ENCODE measurements around the gene ZNF625. TPM values are rescaled to one million over a fixed set of nuclear protein-coding genes. Genes with fewer than 3 reads are reported as not detected.
"Not testable (repeated sequence)": the region's sequence is repeated elsewhere in the genome, so short reads cannot be mapped to it uniquely, and the experiment has no call there.

The ZNF625 gene
- total RNA-seq, 2 experiments from 2014 or later: 2.5 to 3.4 TPM

- Mint-ChIP-seq H3K36me3 (peaks cover 43% of the 10 kb centered on the region), H3K27ac (peak overlapping the region; percentile 35)
- intact Hi-C loops (cut with micrococcal nuclease): no loop called here
Observed at GRCh38 chr19:12137221-12137940, 19.2 kb downstream of the ZNF625 start.

GRCh38 chr19:12133069-12133468, 23.5 kb downstream of the ZNF625 start:
- Mint-ChIP-seq H3K4me3 (no peak overlapping the region), H3K36me3 (peaks cover 62% of the 10 kb centered on the region), H3K27me3 (no peaks in the 10 kb centered on the region), H3K9me3 (peaks cover 37% of the 10 kb centered on the region), H3K4me1 (ENCODE audit: low read depth) (peaks cover 13% of the 10 kb centered on the region), H3K27ac (no peak overlapping the region)
- intact Hi-C loops (cut with micrococcal nuclease): no loop called here
- CTCF ChIA-PET: no interaction called here
- no peak for DNase-seq
- POLR2A ChIA-PET: no interaction called here

More at GRCh38 chr19:12137221-12137940, 19.2 kb downstream of the ZNF625 start:
- no peak overlapping the region for H3K4me3 Mint-ChIP-seq
- H3K9me3 Mint-ChIP-seq: peaks cover 16% of the 10 kb centered on the region
- CTCF ChIA-PET: interaction anchor here (0.7 to 5.6 kb wide), 15 partner anchors 13 to 258 kb away, joined by 3 to 83 read pairs (median 4); partner anchors contain the start of genes ZNF136, ZNF442, ZNF700 and ZNF763
- POLR2A ChIA-PET: no interaction called here
- DNase-seq: peak; percentile 60
- no peaks in the 10 kb centered on the region for H3K27me3 Mint-ChIP-seq
- peaks cover 36% of the 10 kb centered on the region for H3K4me1 Mint-ChIP-seq (ENCODE audit: low read depth)

- no peak overlapping the region for H3K27ac Mint-ChIP-seq
- no peaks in the 10 kb centered on the region for H3K4me1 Mint-ChIP-seq (ENCODE audit: low read depth)
- peaks cover 17% of the 10 kb centered on the region for H3K9me3 Mint-ChIP-seq
- ChIA-PET CTCF (interaction anchor here (0.7 to 2.3 kb wide), 13 partner anchors 9 to 391 kb away, joined by 3 to 16 read pairs (median 3); partner anchors contain the start of genes ZNF20 and ZNF491), POLR2A (no interaction called here)
- DNase-seq: no peak
- intact Hi-C loops (cut with micrococcal nuclease): no loop called here
- peaks cover 14% of the 10 kb centered on the region for H3K36me3 Mint-ChIP-seq
- no peak overlapping the region for H3K4me3 Mint-ChIP-seq
- H3K27me3 Mint-ChIP-seq: no peaks in the 10 kb centered on the region
Observed at GRCh38 chr19:12126707-12127106, 29.8 kb downstream of the ZNF625 start.

GRCh38 chr19:12117201-12117970, 39.1 kb downstream of the ZNF625 start:
- ChIA-PET POLR2A (no interaction called here), CTCF (no interaction called here)
- intact Hi-C loops (cut with micrococcal nuclease): no loop called here

GRCh38 chr19:12113121-12113520, 43.4 kb downstream of the ZNF625 start:
- H3K4me1 Mint-ChIP-seq (ENCODE audit: low read depth): peaks cover 28% of the 10 kb centered on the region
- DNase-seq: no peak
- no peak overlapping the region for H3K27ac Mint-ChIP-seq
- H3K36me3 Mint-ChIP-seq: peaks cover 35% of the 10 kb centered on the region
- H3K9me3 Mint-ChIP-seq: peaks cover 33% of the 10 kb centered on the region
- intact Hi-C loops (cut with micrococcal nuclease): loop anchor here (2.0 kb wide), 1 partner anchor 48 kb away; the partner anchor contains the start of gene ZNF844
- no peak overlapping the region for H3K4me3 Mint-ChIP-seq
- H3K27me3 Mint-ChIP-seq: peaks cover 2% of the 10 kb centered on the region
- CTCF ChIA-PET: interaction anchor here (1.8 to 2.2 kb wide), 2 partner anchors 22 to 54 kb away, joined by 7 read pairs; no protein-coding TSS in a partner anchor
- POLR2A ChIA-PET: no interaction called here

More at GRCh38 chr19:12117201-12117970, 39.1 kb downstream of the ZNF625 start:
- Mint-ChIP-seq H3K27ac (no peak overlapping the region), H3K4me1 (ENCODE audit: low read depth) (peaks cover 19% of the 10 kb centered on the region), H3K4me3 (no peak overlapping the region), H3K9me3 (peaks cover 12% of the 10 kb centered on the region), H3K36me3 (peaks cover 12% of the 10 kb centered on the region), H3K27me3 (no peaks in the 10 kb centered on the region)
- DNase-seq: no peak

GRCh38 chr19:12112701-12113100, 43.8 kb downstream of the ZNF625 start:
- Mint-ChIP-seq H3K36me3 (peaks cover 35% of the 10 kb centered on the region), H3K9me3 (peaks cover 33% of the 10 kb centered on the region), H3K4me1 (ENCODE audit: low read depth) (peaks cover 28% of the 10 kb centered on the region), H3K27me3 (peaks cover 2% of the 10 kb centered on the region), H3K4me3 (no peak overlapping the region), H3K27ac (no peak overlapping the region)
- DNase-seq: peak; percentile 36
- intact Hi-C loops (cut with micrococcal nuclease): loop anchor here (1.0 to 2.0 kb wide), 2 partner anchors 28 to 48 kb away; partner anchors contain the start of genes ZNF20 and ZNF844
- ChIA-PET CTCF (interaction anchor here (1.8 to 2.2 kb wide), 2 partner anchors 22 to 53 kb away, joined by 7 read pairs; no protein-coding TSS in a partner anchor), POLR2A (no interaction called here)

- Mint-ChIP-seq H3K27ac (no peak overlapping the region), H3K4me1 (ENCODE audit: low read depth) (peaks cover 28% of the 10 kb centered on the region), H3K9me3 (peaks cover 33% of the 10 kb centered on the region), H3K27me3 (peaks cover 2% of the 10 kb centered on the region), H3K4me3 (no peak overlapping the region), H3K36me3 (peaks cover 35% of the 10 kb centered on the region)
- DNase-seq: no peak
- intact Hi-C loops (cut with micrococcal nuclease): loop anchor here (1.0 to 2.0 kb wide), 2 partner anchors 28 to 47 kb away; partner anchors contain the start of genes ZNF20 and ZNF844
- ChIA-PET CTCF (interaction anchor here (1.8 to 2.2 kb wide), 2 partner anchors 21 to 53 kb away, joined by 7 read pairs; no protein-coding TSS in a partner anchor), POLR2A (no interaction called here)
Observed at GRCh38 chr19:12111943-12112637, 44.4 kb downstream of the ZNF625 start.

GRCh38 chr19:12111176-12111575, 45.4 kb downstream of the ZNF625 start:
- peaks cover 2% of the 10 kb centered on the region for H3K27me3 Mint-ChIP-seq
- no peak overlapping the region for H3K4me3 Mint-ChIP-seq
- intact Hi-C loops (cut with micrococcal nuclease): no loop called here
- peaks cover 33% of the 10 kb centered on the region for H3K9me3 Mint-ChIP-seq
- DNase-seq: no peak
- H3K4me1 Mint-ChIP-seq (ENCODE audit: low read depth): peaks cover 28% of the 10 kb centered on the region
- H3K27ac Mint-ChIP-seq: no peak overlapping the region
- peaks cover 35% of the 10 kb centered on the region for H3K36me3 Mint-ChIP-seq
- POLR2A ChIA-PET: no interaction called here
- CTCF ChIA-PET: no interaction called here

- intact Hi-C loops (cut with micrococcal nuclease); H3K27me3 Mint-ChIP-seq; H3K4me1 Mint-ChIP-seq (ENCODE audit: low read depth); H3K4me3 Mint-ChIP-seq; H3K36me3 Mint-ChIP-seq; POLR2A ChIA-PET; H3K27ac Mint-ChIP-seq; H3K9me3 Mint-ChIP-seq; DNase-seq: not testable (repeated sequence)
- CTCF ChIA-PET: interaction anchor here (0.7 to 1.3 kb wide), 2 partner anchors 13 to 16 kb away, joined by 3 to 4 read pairs; no protein-coding TSS in a partner anchor
Observed at GRCh38 chr19:12103909-12104308, 52.6 kb downstream of the ZNF625 start.

- H3K4me1 Mint-ChIP-seq (ENCODE audit: low read depth): peaks cover 2% of the 10 kb centered on the region
- H3K27me3 Mint-ChIP-seq: peaks cover 5% of the 10 kb centered on the region
- H3K36me3 Mint-ChIP-seq: peaks cover 12% of the 10 kb centered on the region
- ChIA-PET CTCF (no interaction called here), POLR2A (interaction anchor here (0.7 kb wide), 1 partner anchor 176 kb away, joined by 4 read pairs; no protein-coding TSS in a partner anchor)
- H3K27ac Mint-ChIP-seq: no peak overlapping the region
- no peak for DNase-seq
- intact Hi-C loops (cut with micrococcal nuclease): no loop called here
- peaks cover 7% of the 10 kb centered on the region for H3K9me3 Mint-ChIP-seq
- H3K4me3 Mint-ChIP-seq: no peak overlapping the region
Observed at GRCh38 chr19:12098040-12098439, 58.5 kb downstream of the ZNF625 start.

- Mint-ChIP-seq H3K36me3 (peaks cover 12% of the 10 kb centered on the region), H3K9me3 (peaks cover 7% of the 10 kb centered on the region), H3K4me3 (no peak overlapping the region), H3K4me1 (ENCODE audit: low read depth) (peaks cover 11% of the 10 kb centered on the region), H3K27ac (no peak overlapping the region), H3K27me3 (peaks cover 14% of the 10 kb centered on the region)
- CTCF ChIA-PET: no interaction called here
- intact Hi-C loops (cut with micrococcal nuclease): no loop called here
- POLR2A ChIA-PET: interaction anchor here (0.7 kb wide), 1 partner anchor 45 kb away, joined by 3 read pairs; the partner anchor contains the start of gene ZNF20
- no peak for DNase-seq
Observed at GRCh38 chr19:12095111-12095790, 61.3 kb downstream of the ZNF625 start.

All from activated CD4-positive, alpha-beta memory T cell treated with anti-CD3 and anti-CD28 coated beads for 36 hours (primary cell).